GM18502 (cell line): Measurements from ENCODE around the gene ELAPOR2.
"Not testable (repeated sequence)": the region's sequence is repeated elsewhere in the genome, so short reads cannot be mapped to it uniquely, and the experiment has no call there.

Experiments used
- ATAC-seq: cut with Tn5 transposase; IDR thresholded peaks from one replicate; pipeline ENCODE4 v1.9.1; 2021; ENCODE audit warnings: mild to moderate bottlenecking; ENCODE audit not compliant: unreplicated experiment, poor library complexity

The ELAPOR2 gene

GRCh38 chr7:87048839-87049238 lies 10.6 kb downstream of the ELAPOR2 start:
- no peak for ATAC-seq

DNA sequence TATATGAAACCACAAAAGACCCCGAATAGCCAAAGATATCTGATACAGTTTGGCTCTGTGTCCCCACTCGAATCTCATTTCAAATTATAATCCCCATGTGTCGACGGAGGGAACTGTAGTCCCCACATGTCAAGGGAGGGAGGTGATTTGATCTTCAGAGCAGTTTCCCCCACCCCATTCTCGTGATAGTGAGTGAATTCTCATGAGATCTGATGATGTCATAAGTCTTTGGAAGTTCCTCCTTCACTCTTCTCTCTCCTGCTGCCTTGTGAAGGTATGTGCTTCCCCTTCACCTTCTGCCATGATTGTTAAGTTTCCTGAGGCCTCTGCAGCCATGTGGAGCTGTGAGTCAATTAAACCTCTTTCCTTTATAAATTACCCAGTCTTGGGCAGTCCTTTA lies 13.0 kb downstream of the ELAPOR2 start:
- ATAC-seq, result no peak

GRCh38 chr7:87044713-87045112 lies 14.7 kb downstream of the ELAPOR2 start:
- not testable (repeated sequence) for ATAC-seq

DNA sequence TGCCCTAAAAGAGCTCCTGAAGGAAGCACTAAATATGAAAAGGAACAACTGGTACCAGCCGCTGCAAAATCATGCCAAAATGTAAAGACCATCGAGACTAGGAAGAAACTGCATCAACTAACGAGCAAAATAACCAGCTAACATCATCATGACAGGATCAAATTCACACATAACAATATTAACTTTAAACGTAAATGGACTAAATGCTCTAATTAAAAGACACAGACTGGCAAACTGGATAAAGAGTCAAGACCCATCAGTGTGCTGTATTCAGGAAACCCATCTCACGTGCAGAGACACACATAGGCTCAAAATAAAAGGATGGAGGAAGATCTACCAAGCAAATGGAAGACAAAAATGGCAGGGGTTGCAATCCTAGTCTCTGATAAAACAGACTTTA lies 17.9 kb downstream of the ELAPOR2 start:
- ATAC-seq, result not testable (repeated sequence)

DNA sequence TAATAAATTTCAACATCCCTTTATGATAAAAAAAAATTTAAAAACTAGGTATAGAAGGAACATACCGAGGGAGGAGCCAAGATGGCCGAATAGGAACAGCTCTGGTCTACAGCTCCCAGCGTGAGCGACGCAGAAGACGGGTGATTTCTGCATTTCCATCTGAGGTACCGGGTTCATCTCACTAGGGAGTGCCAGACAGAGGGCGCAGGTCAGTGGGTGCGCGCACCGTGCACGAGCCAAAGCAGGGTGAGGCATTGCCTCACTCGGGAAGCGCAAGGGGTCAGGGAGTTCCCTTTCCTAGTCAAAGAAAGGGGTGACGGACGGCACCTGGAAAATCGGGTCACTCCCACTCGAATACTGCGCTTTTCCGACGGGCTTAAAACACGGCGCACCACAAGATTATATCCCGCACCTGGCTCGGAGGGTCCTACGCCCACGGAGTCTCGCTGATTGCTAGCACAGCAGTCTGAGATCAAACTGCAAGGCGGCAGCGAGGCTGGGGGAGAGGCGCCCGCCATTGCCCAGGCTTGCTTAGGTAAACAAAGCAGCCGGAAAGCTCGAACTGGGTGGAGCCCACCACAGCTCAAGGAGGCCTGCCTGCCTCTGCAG lies 19.7 kb downstream of the ELAPOR2 start:
- ATAC-seq, result not testable (repeated sequence)

- ATAC-seq, result no peak
These were observed 20.3 kb downstream of the ELAPOR2 start for GRCh38 chr7:87038993-87039690.

GRCh38 chr7:87036985-87037384 lies 22.5 kb downstream of the ELAPOR2 start:
- no peak for ATAC-seq

DNA sequence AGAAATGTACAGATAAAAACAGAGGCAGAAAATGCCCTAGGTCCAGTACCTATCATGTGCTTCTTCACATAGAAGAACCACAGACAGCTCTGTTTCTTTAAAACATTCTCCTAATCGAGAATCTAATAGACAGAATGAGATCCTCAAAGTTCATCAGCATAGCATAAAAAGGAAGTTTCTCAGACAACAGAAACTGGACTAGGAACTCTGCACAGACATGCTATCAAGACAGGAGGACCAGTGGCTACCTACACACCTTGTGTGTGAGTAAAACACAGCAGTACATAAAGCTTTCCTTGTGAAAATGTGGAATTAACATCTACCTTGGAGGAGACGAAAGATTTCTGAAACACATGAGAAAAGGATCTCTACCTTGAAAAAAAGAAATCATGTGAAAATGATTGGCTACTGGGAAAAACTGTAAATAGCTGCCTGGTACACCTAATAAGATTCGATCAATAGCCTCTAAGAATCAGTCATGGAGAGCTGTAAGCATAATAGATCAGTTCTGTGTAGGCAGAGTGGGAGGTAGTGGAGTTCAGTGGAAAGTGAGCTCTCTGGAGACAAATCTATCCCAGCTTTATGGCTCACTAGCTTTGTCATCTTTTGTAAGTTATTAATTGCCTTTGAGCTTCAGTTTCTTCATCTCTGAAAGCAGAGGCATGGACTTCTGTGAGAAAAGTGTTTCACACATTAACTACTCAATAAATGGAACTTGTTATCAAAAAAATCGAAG lies 26.7 kb downstream of the ELAPOR2 start:
- no peak for ATAC-seq

DNA sequence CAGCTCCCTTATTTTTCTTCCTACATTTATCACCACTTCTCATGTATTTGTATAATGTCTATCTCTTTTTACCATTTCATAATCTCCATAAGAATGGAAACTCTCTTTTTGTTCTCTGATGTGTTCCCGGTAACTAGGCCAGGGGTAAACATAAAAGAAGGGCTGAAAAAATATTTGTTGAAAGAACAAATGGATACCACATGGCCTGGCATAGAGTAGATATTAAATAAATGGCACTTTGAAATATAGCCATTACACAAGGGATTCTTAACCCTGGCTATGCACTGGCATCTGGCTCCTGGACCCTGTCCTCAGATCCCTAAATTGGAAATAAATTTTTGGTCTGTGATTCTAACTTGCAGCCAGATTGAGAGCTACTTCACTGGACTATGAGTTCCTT lies 30.4 kb downstream of the ELAPOR2 start:
- ATAC-seq, result no peak

- ATAC-seq, result no peak
These were observed 30.8 kb downstream of the ELAPOR2 start for GRCh38 chr7:87028636-87029035.

DNA sequence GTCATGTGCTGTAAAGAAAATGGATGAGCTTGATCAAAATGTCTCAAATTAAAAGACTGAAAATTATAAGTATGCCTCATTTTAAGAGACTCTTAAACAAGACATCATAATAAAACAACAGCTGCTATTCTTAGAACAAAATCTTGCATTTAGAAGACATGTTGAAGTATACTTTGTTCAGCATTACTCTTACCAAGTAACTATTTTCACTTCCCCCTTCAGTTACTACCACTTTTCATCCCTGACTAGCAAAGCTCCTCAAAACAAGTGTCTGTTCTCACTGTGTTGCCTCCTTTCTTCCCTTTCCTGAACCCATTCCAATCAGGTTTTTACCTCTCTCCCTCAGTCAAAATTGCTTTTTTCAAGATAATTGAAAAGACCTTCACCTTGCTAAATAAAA lies 31.6 kb downstream of the ELAPOR2 start:
- peak; percentile 91 for ATAC-seq

DNA sequence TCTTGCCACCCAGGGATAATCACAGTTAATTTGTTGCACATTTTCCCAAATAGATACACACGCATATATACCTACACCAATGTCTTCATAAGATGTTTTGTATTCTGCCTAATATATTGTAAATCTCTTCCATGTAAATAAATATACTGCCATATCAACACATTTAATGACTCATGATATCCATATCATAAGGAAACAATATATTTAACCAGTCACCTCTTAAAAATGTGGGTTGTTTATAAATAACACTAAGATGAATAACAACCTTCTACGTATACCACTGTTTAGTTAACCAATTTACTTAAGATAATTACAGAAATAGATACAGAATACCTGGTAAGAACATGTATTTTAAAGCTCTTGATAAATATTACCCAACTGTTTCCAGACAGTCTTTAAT lies 38.2 kb downstream of the ELAPOR2 start:
- ATAC-seq, result no peak

- no peak for ATAC-seq
These were observed 42.8 kb downstream of the ELAPOR2 start for GRCh38 chr7:87016606-87017005.

DNA sequence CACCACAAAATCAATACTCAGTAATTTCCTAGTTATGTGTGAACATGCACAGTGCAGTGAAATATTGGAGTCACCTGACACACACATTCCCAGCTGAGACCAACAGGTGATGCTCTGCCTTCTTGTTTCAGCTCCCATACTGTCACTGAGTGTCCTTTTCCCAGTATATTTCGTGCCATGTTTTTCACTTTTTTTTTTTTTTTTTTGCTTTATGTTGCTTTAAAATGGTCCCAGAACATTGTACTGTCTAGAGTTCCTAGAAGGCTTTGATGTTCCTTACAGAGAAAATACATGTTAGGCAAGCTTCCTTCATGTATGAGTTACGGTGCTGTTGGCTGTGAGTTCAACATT lies 45.6 kb downstream of the ELAPOR2 start:
- no peak for ATAC-seq

- ATAC-seq, result no peak
These were observed 46.2 kb downstream of the ELAPOR2 start for GRCh38 chr7:87013136-87013839.
